ENCODE data around the gene FAM117B. TPM values are rescaled to one million over a fixed set of nuclear protein-coding genes. Genes with fewer than 3 reads are reported as not detected.

FAM117B gene
- total RNA-seq, 1 experiment from 2014 or later = 3.7 TPM

- in situ Hi-C loops (cut with HindIII; ENCODE audit: low pct_unique_long_range_greater_than_20kb, low sequenced_read_pairs) = no loop called here
- DNase-seq (ENCODE audit: low read depth, low spot score) = no peak
Measured at GRCh38 chr2:202723746-202724145, 89.0 kb downstream of the FAM117B start.

- in situ Hi-C loops (cut with HindIII; ENCODE audit: low pct_unique_long_range_greater_than_20kb, low sequenced_read_pairs) = no loop called here
- DNase-seq (ENCODE audit: low read depth, low spot score) = no peak
Measured at GRCh38 chr2:202726070-202726469, 91.3 kb downstream of the FAM117B start.

- in situ Hi-C loops (cut with HindIII; ENCODE audit: low pct_unique_long_range_greater_than_20kb, low sequenced_read_pairs) = no loop called here
- no peak for DNase-seq (ENCODE audit: low read depth, low spot score)
Measured at GRCh38 chr2:202736826-202737225, 102.1 kb downstream of the FAM117B start.

- in situ Hi-C loops (cut with HindIII; ENCODE audit: low pct_unique_long_range_greater_than_20kb, low sequenced_read_pairs) = no loop called here
- DNase-seq (ENCODE audit: low read depth, low spot score) = no peak
Measured at GRCh38 chr2:202743613-202744012, 108.8 kb downstream of the FAM117B start.

- in situ Hi-C loops (cut with HindIII; ENCODE audit: low pct_unique_long_range_greater_than_20kb, low sequenced_read_pairs) = no loop called here
- no peak for DNase-seq (ENCODE audit: low read depth, low spot score)
Measured at GRCh38 chr2:202749477-202749876, 114.7 kb downstream of the FAM117B start.

- in situ Hi-C loops (cut with HindIII; ENCODE audit: low pct_unique_long_range_greater_than_20kb, low sequenced_read_pairs) = no loop called here
- no peak for DNase-seq (ENCODE audit: low read depth, low spot score)
Measured at GRCh38 chr2:202750763-202751427, 116.1 kb downstream of the FAM117B start.

- in situ Hi-C loops (cut with HindIII; ENCODE audit: low pct_unique_long_range_greater_than_20kb, low sequenced_read_pairs) = no loop called here
Measured at GRCh38 chr2:202752071-202752470, 117.3 kb downstream of the FAM117B start.

GRCh38 chr2:202754936-202755335 lies 120.2 kb downstream of the FAM117B start:
- DNase-seq (ENCODE audit: low read depth, low spot score) = no peak
- in situ Hi-C loops (cut with HindIII; ENCODE audit: low pct_unique_long_range_greater_than_20kb, low sequenced_read_pairs) = no loop called here

More at GRCh38 chr2:202752071-202752470, 117.3 kb downstream of the FAM117B start:
- DNase-seq (ENCODE audit: low read depth, low spot score) = no peak

GRCh38 chr2:202756598-202756997 lies 121.8 kb downstream of the FAM117B start:
- in situ Hi-C loops (cut with HindIII; ENCODE audit: low pct_unique_long_range_greater_than_20kb, low sequenced_read_pairs) = no loop called here
- DNase-seq (ENCODE audit: low read depth, low spot score) = no peak

- in situ Hi-C loops (cut with HindIII; ENCODE audit: low pct_unique_long_range_greater_than_20kb, low sequenced_read_pairs) = no loop called here
- DNase-seq (ENCODE audit: low read depth, low spot score) = no peak
Measured at GRCh38 chr2:202757339-202757738, 122.6 kb downstream of the FAM117B start.

GRCh38 chr2:202758128-202758527 lies 123.4 kb downstream of the FAM117B start:
- DNase-seq (ENCODE audit: low read depth, low spot score) = no peak
- in situ Hi-C loops (cut with HindIII; ENCODE audit: low pct_unique_long_range_greater_than_20kb, low sequenced_read_pairs) = no loop called here

GRCh38 chr2:202758604-202759003 lies 123.8 kb downstream of the FAM117B start:
- in situ Hi-C loops (cut with HindIII; ENCODE audit: low pct_unique_long_range_greater_than_20kb, low sequenced_read_pairs) = no loop called here
- DNase-seq (ENCODE audit: low read depth, low spot score) = no peak

GRCh38 chr2:202760848-202761247 lies 126.1 kb downstream of the FAM117B start:
- no peak for DNase-seq (ENCODE audit: low read depth, low spot score)
- in situ Hi-C loops (cut with HindIII; ENCODE audit: low pct_unique_long_range_greater_than_20kb, low sequenced_read_pairs) = no loop called here

- in situ Hi-C loops (cut with HindIII; ENCODE audit: low pct_unique_long_range_greater_than_20kb, low sequenced_read_pairs) = no loop called here
- DNase-seq (ENCODE audit: low read depth, low spot score) = no peak
Measured at GRCh38 chr2:202762556-202762955, 127.8 kb downstream of the FAM117B start.

GRCh38 chr2:202763916-202764315 lies 129.1 kb downstream of the FAM117B start:
- DNase-seq (ENCODE audit: low read depth, low spot score) = no peak
- in situ Hi-C loops (cut with HindIII; ENCODE audit: low pct_unique_long_range_greater_than_20kb, low sequenced_read_pairs) = no loop called here

- DNase-seq (ENCODE audit: low read depth, low spot score) = no peak
- in situ Hi-C loops (cut with HindIII; ENCODE audit: low pct_unique_long_range_greater_than_20kb, low sequenced_read_pairs) = no loop called here
Measured at GRCh38 chr2:202764991-202765390, 130.2 kb downstream of the FAM117B start.

- DNase-seq (ENCODE audit: low read depth, low spot score) = no peak
- in situ Hi-C loops (cut with HindIII; ENCODE audit: low pct_unique_long_range_greater_than_20kb, low sequenced_read_pairs) = no loop called here
Measured at GRCh38 chr2:202765436-202765835, 130.7 kb downstream of the FAM117B start.

- DNase-seq (ENCODE audit: low read depth, low spot score) = no peak
- in situ Hi-C loops (cut with HindIII; ENCODE audit: low pct_unique_long_range_greater_than_20kb, low sequenced_read_pairs) = no loop called here
Measured at GRCh38 chr2:202768273-202768672, 133.5 kb downstream of the FAM117B start.

GRCh38 chr2:202769201-202769600 lies 134.4 kb downstream of the FAM117B start:
- DNase-seq (ENCODE audit: low read depth, low spot score) = no peak
- in situ Hi-C loops (cut with HindIII; ENCODE audit: low pct_unique_long_range_greater_than_20kb, low sequenced_read_pairs) = no loop called here

GRCh38 chr2:202771336-202771735 lies 136.6 kb downstream of the FAM117B start:
- no peak for DNase-seq (ENCODE audit: low read depth, low spot score)
- in situ Hi-C loops (cut with HindIII; ENCODE audit: low pct_unique_long_range_greater_than_20kb, low sequenced_read_pairs) = no loop called here

Measured in SK-MEL-5 (cell line).